Measurements from ENCODE around the gene EIPR1. TPM values are rescaled to one million over a fixed set of nuclear protein-coding genes. Genes with fewer than 3 reads are reported as not detected.

The EIPR1 gene
- total RNA-seq, 1 experiment from 2014 or later, result 27.8 TPM

DNA sequence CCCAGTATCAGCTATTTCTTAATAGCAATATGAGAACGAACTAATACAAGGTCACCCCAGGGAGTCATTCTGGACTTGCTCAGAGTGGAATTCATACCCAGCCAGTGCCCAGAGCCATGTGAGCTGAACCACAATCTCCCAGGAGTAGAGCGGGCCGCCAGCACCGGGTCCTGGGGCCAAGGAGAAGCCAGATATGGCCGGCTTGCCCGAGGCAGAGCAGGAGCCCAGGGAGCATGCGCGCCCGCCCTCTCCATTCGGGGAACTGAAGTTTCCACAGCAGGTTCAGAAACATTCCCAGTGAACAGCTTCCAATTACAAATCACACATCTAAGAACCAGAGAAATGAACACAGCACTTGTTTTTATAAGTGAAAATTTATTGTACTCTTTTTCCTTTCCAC lies 37.5 kb downstream of the EIPR1 start:
- Histone ChIP-seq H2BK15ac (ENCODE audit: low read depth, low read length) (no peak overlapping the region), H2BK20ac (ENCODE audit: low read depth, low read length, poor library complexity, severe bottlenecking) (no peak overlapping the region), H3K9me3 (ENCODE audit: control insufficient read depth, low read depth, low read length) (no peaks in the 10 kb centered on the region), H3K79me2 (ENCODE audit: insufficient read depth, low read length) (no peaks in the 10 kb centered on the region), H3K4ac (ENCODE audit: low read depth, low read length) (no peak overlapping the region), H2BK5ac (ENCODE audit: insufficient read length, low read length) (no peak overlapping the region), H2BK12ac (ENCODE audit: insufficient read length, low read depth, low read length) (no peak overlapping the region), H2AK5ac (ENCODE audit: insufficient read length, low read length) (no peak overlapping the region), H3K56ac (ENCODE audit: insufficient read length, low read depth, low read length) (no peak overlapping the region), H3K9ac (ENCODE audit: extremely low read depth, insufficient read length, low read length) (no peak overlapping the region), H3K79me1 (ENCODE audit: insufficient read depth, low read depth, low read length, poor library complexity, severe bottlenecking) (no peaks in the 10 kb centered on the region), H3K27ac (ENCODE audit: insufficient read length, low read depth, low read length) (no peak overlapping the region), H4K8ac (replicated peaks; ENCODE audit: insufficient read length, low read depth, low read length) (no peak overlapping the region), H2BK120ac (ENCODE audit: low read depth, low read length, poor library complexity, severe bottlenecking) (no peak overlapping the region), H3K27me3 (ENCODE audit: insufficient read depth, low read length) (no peaks in the 10 kb centered on the region), H2AFZ (ENCODE audit: low read length) (no peak overlapping the region), H3K18ac (ENCODE audit: insufficient read length, low read depth, low read length) (no peak overlapping the region), H3K23ac (ENCODE audit: insufficient read length, low read depth, low read length) (no peak overlapping the region), H3K14ac (ENCODE audit: insufficient read depth, low read length) (no peak overlapping the region), H3T11ph (ENCODE audit: low read length) (no peak overlapping the region), H3K4me1 (ENCODE audit: insufficient read depth, low read length) (no peaks in the 10 kb centered on the region), H4K5ac (ENCODE audit: insufficient read length, low read depth, low read length) (no peak overlapping the region), H4K91ac (ENCODE audit: insufficient read length, low read depth, low read length) (no peak overlapping the region), H3K4me2 (ENCODE audit: insufficient read depth, insufficient read length, low read length) (no peak overlapping the region), H3K23me2 (ENCODE audit: insufficient read length, low read depth, low read length, poor library complexity, severe bottlenecking) (no peaks in the 10 kb centered on the region), H4K20me1 (ENCODE audit: control insufficient read depth, insufficient read depth, insufficient read length) (no peaks in the 10 kb centered on the region)
- WGBS (ENCODE audit: extremely low coverage, insufficient read length, low lambda C conversion rate), result no CpG with 5 or more reads among the region's 10 CpGs
- no peaks in the 10 kb centered on the region for H3K9me3 Mint-ChIP-seq
- H3K4me1 Mint-ChIP-seq, result no peaks in the 10 kb centered on the region
- H3K36me3 Mint-ChIP-seq (ENCODE audit: insufficient read depth in 1 of 3, low read depth in 3 of 3), result peaks cover 16 to 33% (median 16%) of the 10 kb centered on the region in 3 experiments
- no peak overlapping the region for H3K27ac Mint-ChIP-seq
- no peaks in the 10 kb centered on the region for H3K27me3 Mint-ChIP-seq (ENCODE audit: low read depth)
- TF ChIP-seq, protein P1, sequence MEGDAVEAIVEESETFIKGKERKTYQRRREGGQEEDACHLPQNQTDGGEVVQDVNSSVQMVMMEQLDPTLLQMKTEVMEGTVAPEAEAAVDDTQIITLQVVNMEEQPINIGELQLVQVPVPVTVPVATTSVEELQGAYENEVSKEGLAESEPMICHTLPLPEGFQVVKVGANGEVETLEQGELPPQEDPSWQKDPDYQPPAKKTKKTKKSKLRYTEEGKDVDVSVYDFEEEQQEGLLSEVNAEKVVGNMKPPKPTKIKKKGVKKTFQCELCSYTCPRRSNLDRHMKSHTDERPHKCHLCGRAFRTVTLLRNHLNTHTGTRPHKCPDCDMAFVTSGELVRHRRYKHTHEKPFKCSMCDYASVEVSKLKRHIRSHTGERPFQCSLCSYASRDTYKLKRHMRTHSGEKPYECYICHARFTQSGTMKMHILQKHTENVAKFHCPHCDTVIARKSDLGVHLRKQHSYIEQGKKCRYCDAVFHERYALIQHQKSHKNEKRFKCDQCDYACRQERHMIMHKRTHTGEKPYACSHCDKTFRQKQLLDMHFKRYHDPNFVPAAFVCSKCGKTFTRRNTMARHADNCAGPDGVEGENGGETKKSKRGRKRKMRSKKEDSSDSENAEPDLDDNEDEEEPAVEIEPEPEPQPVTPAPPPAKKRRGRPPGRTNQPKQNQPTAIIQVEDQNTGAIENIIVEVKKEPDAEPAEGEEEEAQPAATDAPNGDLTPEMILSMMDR (conservative IDR thresholded peaks at IDR 0.05), result no peak
- no peak for DNase-seq
- no peak overlapping the region for H3K4me3 Mint-ChIP-seq
